Suppressor macrophage (primary cell): ENCODE measurements around the gene PYY.
"Not testable (repeated sequence)": the region's sequence is repeated elsewhere in the genome, so short reads cannot be mapped to it uniquely, and the experiment has no call there.

Experiments used
- DNase-seq, 4 experiments: peaks; one replicate each; pipeline ENCODE4 v3.0.0-alpha.2; 2020 to 2022

The PYY gene

DNA sequence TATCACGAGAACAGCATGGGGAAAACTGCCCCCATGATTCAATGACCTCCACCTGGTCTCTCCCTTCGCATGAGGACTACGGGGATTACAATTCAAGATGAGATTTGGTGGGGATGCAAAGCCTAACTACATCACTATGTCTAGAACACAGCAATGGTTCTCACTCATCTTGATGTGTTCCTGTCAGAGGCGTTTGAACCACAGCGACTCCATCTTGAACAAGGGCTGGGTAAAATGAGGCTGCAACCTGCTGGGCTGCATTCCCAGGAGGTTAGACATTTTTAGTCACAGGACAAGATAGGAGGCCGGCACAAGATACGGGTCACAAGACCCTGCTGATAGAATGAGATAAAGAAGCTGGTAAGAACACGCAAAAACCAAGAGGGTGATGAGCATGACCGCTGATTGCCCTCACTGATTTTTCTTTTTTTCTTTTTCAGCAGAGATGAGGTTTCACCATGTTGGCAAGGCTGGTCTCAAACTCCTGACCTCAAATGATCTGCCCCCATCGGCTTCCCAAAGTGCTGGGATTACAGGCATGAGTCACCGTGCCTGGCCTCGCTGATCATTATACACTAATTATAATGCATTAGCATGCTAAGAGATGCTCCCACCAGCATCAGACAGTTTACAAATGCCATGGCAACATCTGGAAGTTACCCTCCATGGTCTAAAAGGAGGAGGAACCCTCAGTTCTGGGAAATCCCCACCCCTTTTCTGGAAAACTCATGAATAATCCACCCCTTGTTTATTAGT lies 8.5 kb downstream of the PYY start:
- DNase-seq = no peak

DNA sequence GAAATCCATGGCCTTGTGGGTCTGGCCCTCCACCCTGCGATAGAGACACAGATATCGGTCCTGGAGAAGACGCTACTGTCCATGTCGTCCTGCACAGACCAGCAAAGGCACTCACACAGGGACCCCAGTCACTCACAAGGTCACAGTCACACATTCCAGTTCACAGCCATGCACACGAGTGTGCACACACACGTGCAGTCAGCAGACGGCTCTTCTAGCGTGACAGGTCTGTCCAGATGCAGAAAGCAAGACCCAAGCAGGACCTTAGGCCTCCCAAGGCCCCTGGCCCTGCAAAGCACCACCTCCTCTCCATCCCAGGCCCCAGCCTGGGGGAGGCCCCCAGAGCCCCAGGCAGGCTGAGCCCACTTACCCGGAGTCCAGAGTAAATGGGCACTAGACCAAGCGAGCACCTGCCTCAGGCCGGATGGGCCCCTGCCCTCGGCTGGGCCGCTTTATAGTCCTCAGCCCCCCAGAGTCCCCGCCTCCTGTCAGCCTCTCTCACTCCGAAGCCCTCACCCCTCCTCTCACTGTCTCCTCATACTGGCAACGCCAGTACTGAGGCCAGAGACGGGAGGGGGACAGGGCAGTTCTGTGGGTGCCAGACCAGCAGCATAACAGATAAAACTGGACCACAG lies 11.6 kb downstream of the PYY start, which contains the start of gene PPY:
TSS of gene PPY (minus strand) at position 426 of the 635 bp plus-strand sequence. CDS start 822 bp downstream, outside the sequence.
- DNase-seq = no peak

DNA sequence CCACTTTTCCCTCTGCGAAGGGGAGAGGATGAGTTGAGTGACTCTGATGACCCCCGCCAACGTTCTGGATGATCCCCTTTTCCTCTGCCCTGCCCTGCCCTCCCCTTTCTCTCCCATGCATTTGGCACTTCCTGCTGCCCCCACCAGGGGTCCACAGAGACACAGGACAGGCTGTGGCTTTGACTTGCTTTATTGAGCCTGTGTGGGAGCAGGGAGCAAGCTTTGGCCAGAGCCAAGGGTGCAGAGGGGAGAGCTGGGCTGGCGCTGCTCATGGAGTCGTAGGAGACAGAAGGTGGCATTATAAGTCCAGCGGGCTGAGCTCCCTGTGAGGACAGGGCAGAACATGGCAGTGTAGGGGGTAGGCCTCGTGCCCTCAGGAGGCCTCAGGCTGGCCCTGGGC lies 13.1 kb downstream of the PYY start:
- peak; percentile 26 to 56 (median 34) for DNase-seq

DNA sequence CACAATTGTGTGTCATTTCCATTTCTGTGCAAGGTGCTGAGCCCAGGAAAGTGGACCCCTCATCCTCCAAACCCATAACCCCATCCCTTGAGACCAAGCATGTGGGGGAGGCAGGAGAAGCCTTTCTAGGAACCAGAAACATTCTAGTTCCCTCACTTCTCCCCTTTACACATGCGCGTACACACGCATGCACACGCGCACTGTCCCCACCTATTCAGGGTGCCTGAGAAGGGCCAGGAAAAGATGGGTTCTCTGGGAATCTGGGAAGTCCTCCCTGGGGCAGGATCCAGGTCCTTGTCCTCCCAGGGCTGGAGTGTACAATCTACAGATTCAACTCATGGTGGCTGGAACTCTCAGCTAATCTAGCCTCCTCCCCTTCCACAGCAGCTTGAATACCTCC lies 13.9 kb downstream of the PYY start:
- DNase-seq = no peak

DNA sequence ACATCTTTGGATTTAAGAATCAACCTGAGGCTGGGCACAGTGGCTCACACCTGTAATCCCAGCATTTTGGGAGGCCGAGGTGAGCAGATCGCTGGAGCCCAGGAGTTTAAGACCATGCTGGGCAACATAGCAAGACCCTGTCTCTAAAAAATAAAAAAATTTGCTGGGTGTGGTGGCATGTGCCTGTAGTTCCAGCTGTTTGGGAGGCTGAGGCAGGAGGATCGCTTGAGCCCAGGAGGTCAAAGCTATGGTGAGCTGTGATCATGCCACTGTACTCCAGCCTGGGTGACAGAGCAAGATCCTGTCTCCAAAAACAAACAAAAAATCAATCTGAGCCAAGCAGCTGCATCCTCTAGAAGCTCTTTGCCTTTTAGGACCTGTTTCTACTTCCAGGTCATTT lies 14.3 kb downstream of the PYY start:
- DNase-seq = not testable (repeated sequence)

DNA sequence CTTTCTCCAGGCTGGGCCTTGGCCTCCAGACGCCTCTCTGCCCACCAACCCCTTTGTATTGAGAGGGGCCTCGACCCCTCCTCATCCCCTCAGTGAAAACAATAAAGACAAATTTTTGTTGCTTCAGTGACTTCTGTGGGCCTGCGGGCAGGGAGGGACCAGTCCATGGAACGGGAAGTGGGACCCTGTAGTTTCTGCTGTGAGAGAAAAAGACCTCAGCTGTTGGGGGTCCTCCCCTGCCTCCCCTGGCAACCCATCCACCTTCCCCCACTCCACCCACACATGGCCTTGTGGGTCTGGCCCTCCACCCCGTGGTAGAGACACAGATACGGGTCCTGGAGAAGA lies 14.9 kb downstream of the PYY start:
- no peak for DNase-seq

DNA sequence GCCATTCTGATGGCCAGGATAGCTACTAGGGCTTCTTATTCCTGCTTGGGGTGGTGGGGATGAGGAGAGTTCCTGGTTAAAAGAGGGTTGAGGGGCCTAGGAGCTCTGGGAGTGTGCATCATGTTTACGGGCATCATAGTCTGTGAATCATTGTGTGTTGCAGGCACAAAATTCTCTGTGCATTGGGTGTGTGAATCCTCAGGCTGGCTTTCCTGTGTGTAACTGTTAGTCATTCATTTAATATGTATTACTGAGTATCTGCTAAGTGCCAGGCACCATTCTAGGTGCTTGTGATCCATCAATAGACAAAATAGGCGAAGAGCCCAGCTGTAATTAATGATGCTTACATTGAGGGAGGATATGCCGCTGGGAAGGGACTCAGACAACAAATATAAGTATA lies 17.3 kb downstream of the PYY start:
- no peak for DNase-seq

DNA sequence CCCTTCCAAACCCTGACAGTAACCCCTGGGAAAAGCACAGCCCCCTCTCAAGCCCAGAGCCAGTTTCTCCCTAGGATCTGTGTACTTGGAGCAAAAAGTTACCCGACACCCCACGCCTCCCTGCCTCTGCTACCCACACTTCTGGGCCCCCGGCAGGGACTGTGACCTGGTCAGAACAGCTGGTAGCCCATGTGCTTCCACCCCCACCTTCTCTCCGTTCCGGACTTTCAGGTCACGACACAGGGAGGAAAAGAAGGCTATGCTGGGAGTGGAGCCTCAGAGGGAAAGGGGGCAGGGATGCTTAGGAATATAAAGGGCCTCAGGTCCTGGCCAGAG lies 17.8 kb downstream of the PYY start:
- DNase-seq = no peak

DNA sequence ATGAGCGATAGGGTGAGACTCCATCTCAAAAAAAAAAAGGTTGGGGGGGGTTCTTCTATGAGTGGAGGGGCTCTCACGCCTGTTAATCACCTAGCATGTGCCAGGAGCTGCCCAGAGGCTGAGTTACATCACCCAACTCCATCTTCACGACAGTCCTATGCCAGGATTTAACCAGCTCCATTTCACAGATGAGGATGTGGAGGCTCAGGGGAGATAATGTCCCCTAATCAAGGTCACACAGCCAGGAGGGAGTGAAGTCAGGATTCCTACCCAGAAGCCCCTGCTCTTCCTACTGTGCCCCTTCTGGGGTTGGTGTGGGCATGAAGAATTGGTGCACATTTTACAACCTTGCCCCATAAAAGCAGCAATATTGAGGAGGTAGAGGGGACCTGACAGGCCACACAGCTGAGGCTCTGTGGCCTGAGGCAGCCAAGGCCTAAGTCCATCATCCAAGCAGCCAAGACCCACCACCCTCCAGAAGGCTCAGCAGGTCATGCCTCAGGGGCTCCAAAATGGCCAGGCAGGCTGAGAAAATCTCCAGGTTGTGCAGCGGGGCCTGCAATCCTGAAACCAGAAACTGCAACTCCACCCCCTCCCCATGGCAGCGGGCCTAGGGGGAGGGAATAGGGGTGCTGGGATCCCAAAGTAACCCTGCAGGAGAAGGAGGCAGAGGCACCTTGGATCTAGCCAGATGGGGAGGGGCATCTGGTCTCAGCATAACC lies 18.4 kb downstream of the PYY start:
- no peak for DNase-seq

DNA sequence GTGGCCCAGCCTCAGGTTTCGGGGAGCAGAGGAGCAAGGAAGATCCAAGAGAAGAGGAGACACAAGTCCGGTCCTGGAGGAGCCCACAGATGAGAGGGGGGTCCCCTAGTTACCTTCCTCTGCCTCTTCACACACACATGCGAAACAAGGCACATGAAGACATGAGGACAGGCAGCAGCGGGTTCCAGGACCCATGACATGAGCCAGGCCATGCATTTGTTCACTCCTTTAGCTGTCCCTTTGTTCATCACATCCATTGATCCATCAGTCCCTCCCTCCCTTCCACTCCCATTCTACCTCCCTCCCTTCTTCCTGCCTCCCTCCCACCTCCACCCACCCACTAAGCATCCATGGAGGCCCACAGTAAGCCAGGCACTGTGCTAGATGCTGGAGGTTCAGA lies 20.8 kb downstream of the PYY start:
- DNase-seq = no peak

DNA sequence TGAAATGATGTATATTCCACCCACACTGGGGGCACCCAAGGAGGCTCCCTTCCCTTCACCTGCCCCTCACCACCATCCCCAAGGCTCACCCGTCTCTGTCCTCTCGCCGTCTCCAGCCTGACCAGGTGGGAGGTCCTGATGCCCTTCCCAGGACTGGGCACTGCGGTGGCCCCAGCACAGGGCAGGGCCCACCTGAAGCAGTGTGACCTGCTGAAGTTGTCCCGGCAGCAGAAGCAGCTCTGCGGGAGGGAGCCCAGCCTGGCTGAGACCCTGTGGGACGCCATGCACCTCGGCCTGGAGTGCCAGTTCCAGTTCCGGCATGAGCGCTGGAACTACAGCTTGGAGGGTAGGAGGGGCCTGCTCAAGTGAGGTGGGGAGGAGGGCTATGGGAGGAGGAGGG lies 21.4 kb downstream of the PYY start:
- no peak for DNase-seq

DNA sequence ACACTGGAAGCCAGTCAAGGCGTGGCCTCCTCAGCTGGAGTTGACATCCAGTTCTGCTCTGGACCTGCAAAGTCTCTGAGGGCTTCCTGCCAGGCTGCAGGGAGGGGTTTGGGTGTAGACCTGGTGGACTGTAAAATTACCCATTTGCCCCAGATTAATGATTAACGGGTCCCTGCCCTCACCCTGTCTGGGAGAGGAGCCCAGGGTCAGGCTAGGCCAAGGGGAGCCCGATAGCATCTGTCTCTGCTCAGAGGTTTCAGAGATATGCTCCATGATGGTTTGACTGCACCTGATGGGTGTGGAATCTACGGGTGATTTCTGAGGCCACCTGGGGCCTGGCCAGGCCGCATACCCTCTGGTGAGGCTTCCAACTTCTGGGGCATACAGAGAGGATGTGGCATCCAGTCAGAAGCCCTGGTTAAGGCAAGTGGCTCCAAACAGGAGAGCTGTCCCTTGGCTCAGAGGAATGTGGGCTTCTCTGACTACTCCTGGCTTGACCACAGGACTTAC lies 22.6 kb downstream of the PYY start:
- no peak for DNase-seq

DNA sequence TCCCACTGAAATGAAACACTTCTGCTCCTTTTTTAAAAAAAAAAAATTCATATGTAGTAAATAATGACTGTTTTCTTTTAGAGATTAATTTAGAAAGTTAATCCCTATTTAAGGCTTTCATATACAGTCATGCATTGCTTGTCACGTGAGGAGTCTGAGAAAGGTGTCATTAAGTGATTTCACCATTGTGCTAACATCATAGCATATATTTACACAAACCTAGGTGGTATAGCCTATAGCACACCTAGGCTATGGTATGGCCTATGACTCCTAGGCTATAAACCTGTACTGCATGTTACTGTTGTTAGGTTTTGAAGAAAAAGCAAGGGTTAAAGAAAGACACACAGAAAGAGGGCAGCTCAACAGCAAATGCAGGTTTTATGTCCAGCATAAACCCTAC lies 25.1 kb downstream of the PYY start:
- DNase-seq = no peak

DNA sequence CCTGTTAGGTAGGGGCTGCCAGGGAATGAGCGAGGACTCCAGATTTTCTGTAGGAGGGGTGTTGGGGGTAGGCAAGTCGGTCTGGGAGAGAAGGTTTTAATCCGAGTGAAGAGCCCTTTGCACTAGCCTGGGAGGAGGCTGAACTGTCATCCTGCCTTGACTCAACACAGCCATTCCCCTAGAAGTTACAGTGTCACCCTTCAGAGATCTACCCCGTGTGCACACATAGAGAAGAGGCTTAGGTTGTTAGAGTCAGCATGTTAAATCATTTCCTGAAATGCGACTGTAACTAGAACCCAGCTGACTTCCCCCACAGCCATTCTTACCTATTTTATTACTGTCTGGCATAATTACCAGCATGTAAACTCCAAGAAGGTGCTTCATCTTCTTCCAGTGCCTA lies 25.8 kb downstream of the PYY start:
- peak in 2 of 4 experiments; percentile 37 to 57 for DNase-seq

DNA sequence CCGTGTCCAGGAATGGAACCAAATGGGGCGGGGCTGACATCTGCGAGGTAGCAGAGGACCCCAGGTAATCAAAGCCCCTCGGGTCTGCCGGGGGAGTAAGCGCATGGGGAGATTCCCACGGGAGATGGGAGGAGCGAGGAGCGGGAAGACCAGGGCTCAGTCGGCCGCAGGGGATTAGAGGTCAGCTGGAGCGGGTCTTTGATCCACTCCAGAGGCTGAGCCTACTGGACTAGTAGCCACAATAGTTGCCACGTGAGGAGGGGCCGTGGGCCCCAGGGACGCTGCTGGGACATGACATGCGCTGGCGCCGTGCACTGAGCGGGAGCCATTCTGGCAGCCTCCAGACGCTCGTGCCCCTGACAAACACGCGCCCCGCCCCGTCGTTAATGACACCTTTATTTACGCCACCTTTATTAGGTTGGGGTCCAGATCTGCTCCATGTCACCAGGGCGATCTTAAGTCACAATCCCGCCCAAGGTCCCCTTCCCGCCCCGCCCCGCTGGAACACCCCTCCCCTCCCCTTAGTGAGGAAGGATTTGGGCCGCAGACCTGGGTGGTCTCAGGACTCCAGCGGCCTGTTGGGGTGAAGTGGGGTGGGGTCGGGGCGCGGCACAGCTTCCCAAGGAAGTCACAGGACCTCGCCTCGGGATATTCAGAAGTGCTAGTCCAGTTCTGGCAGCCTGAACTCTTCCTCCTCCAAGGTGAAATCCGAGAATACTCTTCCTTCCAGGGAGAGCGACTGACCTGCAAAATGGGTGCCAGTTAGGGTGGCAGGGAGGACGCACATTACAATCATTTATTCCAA lies 26.5 kb downstream of the PYY start:
- DNase-seq = no peak

DNA sequence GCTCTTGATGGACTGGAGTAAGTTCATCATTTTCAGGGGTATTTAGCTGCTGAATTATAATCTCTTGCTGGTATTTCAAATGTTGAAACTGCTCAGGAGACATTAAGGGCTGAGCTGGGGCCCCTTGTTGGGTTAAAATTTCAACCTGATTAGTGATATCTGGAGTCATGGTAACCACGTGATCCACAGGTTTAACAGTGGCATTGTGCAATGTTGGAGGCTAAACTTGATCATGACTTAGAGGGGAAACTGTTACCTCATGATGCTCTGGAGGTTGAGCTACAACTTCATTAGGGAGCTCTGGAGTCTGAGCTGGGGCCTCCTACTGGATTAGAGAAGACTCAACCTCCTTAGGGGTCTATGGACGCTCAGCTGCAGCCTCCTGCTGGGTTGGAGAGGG lies 29.2 kb downstream of the PYY start:
- DNase-seq = no peak

DNA sequence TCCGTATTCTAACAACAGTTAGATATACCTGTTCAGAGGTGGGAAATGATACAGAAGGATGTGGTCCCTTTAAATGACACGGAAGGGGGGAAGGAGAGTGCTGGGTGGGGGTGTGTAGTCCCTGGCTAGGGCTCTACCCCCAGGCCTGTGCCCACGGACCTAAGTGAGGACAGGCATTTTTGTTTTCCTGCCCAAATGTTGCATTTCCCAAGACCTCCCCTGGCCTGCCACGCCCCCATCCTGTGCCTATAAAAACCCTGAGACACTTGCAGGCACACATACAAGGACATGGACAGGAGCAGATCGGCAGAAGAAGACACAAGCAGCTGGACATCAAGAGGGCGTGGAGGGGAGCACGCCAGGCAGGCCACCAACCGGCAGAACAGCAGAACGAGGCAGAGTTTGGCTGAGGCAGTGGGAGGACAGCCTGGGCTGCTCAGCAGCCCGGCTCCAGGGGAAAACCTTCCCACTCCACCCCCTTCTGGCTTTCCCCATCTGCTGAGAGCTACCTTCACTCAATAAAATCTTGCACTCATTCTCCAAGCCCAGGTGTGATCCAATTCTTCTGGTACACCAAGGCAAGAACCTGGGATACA lies 33.1 kb downstream of the PYY start:
- DNase-seq = no peak

DNA sequence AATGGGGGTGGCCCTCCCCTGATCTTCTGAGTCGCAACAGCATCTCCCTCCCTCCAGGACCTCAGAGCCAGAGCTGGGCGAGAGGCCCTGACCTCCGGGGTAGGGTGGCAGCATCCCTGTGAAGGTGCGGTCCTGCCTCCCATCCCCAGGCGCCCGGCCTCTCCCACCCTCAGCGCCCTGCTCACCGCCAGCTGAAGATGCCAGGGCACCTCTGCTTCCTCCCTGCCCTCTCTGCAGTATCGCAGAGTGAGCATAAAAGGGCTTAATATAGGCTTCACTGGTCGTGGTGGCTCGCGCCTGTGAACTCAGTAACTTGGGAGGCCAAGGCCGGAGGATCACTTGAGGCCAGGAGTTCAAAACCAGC lies 35.7 kb downstream of the PYY start:
- no peak for DNase-seq

DNA sequence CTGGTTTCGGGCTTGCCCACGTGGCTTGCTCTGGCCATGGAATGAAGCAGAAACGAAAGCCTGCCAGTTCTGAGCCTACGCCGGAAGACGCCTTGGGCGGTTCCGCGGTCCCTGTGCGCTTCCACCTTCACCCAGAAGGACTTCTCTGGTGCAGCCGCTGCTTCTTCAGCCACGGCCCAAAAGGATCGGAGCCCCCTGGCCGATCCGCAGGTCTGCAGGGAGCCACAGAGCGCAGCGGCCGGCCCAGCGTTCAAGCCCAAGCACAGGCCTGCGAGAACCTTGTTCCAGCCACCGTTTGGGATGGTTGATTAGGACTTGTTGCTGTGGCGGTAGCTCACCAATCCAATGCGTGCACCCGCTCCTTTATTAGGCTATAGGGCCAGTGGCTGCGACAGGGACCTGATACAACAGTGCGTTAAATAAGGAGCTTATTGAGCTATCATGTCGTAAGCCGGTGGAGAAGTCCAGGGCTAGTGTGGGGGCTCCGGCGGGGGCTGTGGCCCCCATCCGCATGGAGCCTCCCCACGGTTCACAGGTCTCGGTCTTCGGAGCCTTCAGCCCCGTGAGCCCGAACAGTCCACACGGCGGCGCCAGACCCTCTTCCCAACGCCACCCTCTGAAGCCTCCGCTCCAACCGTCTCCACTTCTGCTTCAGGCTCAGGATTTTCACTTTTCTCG lies 36.3 kb downstream of the PYY start:
- DNase-seq = peak; percentile 63 to 79 (median 69)

DNA sequence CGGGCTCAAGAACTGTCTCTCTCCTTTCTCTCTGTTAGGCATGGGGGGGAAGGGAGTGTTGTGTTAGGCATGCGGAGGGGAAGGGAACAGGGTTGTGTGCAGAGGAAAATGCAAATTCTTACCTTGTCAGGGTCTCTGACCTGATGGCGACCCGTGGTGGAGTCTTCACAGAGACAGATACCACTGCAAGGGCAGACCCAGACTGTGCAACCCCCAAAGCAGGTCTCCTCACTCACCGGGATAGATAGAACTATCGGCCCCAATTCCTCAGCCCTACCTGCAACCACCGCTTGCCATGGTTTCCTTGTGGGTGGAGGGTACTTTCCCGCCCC lies 36.8 kb downstream of the PYY start:
- no peak for DNase-seq

DNA sequence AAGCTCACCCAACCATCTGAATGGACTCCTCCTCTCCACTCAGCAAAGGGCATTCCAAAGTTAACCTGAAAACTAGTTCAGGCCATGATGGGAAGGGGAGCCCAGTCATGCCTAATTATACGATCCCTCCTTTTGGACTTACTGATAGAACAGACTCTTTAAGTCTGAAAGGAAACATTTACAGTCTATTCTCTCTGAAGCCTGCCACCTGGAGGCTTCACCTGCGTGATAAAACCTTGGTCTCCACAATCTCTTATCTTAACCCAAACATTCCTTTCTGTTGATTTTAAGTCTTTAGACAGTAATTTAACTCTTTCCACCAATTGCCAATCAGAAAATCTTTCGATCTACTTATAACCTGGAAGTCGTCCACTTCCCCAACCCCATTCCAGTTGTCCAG lies 37.4 kb downstream of the PYY start:
- no peak for DNase-seq

DNA sequence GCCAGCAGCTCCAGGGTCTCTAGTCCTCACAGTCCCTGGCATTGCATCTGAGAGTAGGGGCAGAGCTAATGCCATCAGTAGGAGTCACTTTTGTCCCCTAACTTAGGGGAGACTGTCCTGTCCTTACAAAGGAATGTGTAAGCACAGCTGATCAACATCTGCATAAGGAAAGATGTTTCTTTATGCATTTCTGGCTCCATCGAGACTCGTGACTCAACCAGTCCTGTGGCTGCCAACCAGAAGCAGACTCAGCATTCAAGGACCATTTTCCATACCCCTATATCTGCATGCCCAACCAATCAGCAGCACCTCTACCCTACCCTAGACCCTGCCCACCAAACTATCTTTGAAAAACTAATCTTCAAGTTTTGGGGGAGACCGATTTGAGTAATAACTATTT lies 38.2 kb downstream of the PYY start:
- no peak for DNase-seq
